GM18870 (cell line): ENCODE results near the gene LGR6.
"Not testable (repeated sequence)": the region's sequence is repeated elsewhere in the genome, so short reads cannot be mapped to it uniquely, and the experiment has no call there.

Experiments used
- ATAC-seq: cut with Tn5 transposase; IDR thresholded peaks from one replicate; pipeline ENCODE4 v1.9.1; 2021; ENCODE audit warnings: moderate library complexity; ENCODE audit not compliant: unreplicated experiment

Gene LGR6

DNA sequence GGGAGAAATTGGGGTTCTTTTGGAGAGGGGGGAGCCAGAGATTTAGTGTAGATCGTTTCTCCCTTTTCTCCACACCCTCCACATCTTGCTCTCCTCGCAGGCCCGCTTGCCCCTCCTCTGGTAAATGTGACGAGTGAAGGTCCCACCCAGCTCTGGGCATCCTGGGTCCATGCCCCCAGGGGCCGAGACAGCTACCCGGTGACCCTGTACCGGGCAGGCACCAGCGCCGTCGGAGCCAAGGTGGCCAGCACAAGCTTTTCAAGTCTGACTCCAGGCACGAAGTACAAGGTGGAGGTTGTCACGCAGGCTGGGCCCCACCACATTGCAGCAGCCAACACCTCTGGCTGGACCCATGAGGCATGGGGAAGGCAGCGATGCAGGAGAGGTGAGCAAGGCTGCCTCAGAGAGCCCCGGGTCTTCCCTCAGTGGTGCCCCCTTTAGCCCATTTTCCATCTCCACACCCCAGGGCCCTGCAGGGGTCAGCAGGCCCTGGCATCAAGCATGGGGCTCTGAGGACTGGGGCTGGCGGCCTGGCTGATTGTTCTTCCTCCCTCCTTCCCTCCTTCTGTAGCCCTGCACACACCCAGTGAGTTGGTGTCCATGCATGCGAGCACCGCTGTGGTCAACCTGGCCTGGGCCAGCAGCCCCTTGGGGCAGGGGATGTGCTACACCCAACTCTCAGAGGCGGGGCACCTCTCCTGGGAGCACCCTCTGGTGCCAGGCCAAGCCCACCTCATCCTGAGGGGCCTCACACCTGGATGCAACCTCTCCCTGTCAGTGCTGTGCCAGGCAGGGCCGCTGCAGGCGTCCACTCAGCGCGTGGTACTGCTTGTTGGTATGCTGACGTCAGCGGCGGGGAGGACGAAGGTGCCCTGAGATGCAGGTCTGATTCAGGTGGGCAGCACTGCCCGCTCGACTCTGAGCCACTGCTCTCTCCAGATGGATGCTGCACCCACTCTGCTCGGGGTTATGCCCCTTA, 16.4 kb upstream of the LGR6 start:
- no peak for ATAC-seq

DNA sequence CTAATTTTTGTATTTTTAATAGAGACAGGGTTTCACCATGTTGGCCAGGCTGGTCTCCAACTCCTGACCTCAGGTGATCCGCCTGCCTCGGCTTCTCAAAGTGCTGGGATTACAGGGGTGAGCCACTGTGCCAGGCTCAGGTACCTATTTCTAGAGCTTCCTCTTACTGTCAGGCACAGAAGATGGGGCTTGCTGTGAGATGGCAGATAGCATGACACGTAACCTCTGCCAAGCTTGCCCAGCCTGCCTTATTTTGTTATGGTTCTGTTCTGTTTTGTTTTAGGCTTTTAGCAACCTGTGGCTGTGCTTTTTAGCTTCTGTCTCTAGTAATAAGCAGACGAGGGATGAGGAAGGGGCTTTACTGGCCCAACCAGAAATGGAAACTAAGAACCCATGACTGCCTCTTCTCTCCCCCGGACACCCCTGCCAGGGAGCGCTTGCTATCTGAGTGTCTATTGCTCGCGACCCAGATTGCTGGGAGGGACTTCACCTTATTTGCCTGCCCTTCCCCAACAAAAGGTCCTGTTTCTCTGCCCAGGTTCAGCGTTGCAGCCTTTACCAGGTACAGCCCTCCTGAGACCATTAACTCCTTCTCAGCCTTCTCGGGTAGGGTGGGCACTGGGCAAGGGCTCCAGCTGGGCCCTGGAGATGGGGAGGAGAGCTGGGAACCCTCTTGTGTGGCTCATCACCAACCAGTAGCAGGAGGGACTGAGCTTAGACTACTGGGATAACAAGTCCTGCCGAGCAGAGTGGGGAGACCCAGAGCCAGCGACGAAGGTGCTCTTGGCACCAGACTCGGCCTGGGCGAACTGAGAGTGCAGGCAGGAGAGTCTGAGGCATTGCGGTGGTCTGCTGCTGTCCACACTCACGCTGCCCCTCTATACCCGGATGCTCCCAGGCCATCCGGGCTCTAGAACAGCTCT, 13.5 kb upstream of the LGR6 start:
- no peak for ATAC-seq

DNA sequence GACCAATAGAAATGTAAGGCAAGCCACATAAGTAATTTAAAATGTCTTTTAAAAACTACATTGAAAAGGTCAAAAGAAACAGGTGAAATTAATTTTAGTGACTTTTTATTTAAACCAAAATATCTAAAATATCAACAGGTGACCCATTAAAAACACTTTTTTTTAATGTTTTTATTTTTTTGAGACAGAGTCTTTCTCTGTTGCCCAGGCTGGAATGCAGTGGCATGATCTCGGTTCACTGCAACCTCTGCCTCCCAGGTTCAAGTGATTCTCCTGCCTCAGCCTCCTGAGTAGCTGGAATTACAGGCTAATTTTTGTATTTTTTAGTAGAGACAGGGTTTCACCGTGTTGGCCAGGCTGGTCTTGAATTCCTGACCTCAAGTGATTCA, 12.9 kb upstream of the LGR6 start:
- not testable (repeated sequence) for ATAC-seq

DNA sequence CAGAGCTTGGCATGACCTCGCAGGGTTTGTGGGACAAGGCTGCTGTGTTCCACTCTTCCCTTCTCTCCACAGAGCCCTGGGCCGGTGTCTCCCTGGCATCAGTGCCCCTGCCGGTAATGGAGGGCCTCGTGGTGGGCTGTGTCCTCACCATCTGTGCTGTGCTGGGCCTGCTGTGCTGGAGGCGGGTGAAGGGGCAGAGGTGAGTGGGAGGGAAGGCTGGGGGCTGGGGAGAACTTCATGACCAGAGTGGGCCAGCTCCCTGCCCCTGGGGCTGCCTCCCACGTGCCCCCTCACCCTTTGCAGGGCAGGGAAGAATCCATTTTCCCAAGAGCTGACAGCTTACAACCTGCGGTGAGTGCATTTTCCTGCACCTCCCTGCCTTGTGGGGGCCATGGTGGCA, 12.0 kb upstream of the LGR6 start:
- no peak for ATAC-seq

DNA sequence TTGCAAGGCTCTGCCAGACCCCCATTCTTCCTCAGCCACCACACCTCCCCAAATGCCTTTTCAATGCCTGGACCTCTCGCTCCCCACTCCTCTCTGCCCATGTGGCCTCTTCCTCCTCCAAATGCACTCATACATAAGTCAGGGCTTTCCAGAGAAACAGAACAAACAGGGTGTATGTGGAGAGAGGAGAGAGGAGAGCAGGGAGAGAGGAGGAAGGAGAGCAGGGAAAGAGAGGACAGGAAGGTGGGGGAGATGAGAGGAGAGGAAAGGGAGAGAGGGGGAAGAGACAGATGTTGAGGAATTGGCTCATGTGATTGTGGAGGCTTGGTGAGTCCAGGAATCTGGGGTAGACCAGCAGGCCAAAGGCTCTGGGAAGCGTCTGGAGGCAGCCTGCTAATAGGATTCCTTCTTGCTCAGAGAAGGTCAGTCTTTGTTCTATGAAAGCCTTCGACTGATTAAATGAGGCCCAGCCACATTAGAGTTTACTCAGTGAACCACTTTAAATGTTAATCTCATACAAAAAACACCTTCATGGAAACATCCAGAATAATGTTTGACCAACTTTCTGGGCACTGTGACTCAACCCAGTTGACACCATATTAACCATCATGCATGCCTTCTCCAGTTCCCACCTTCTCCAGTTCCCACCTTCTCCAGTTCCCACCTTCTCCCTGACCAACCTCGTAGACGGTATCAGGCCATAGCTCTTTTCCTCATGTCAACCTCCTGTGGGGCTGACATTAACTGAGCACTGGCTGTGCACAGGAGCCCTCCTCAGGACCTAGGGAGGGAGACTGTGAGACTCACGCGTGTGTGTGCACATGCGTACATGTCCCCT, 11.3 kb upstream of the LGR6 start:
- no peak for ATAC-seq

DNA sequence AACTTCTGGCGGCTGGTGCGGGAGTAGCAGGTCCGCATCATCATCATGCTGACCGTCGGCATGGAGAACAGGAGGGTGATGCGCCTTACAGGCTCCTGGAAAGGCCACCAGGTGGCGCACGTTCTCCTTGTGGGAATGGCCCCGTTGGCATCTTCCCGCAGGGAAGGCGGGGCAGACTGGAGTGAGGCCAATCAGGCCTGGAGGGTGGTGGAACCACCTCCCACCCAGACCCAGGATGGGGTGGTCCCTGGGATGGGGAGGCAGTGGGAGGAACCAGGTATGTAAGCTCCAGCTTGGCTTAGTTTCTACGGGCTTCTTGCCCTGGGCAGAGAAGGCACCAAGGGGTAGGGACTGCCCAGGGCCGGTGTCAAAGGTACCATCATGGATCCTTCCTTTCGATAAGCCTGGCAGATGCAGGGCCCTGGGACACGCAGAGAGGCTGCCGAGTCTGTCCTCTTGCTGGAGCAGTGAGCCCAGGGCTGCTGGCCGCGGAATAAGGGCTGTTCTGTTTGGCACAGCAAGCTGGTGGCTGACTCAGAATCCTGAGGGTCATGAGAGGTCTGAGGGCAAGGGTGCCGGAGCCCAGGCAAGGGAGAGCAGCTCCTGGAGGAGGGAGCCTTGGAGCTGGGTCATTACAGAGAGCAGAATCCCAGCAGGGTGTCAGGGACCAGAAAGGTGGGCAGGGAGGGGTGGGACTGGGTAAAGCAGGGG, 8.7 kb upstream of the LGR6 start:
- no peak for ATAC-seq

DNA sequence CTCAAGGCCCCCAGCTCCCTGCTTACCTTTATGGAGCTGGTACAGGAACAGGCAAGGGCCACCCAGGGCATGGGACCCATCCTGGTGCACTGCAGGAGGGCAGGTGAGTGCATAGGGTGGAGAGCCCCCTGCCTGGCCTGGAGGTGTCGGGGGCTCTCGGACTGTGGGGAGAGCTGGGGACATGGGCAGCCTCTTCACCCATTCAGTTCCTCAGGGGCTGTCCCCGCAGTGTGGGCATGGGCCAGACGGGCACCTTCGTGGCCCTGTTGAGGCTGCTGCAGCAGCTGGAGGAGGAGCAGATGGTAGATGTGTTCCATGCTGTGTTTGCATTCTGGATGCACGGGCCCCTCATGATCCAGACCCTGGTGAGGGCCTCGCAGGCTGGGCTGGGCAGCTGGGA, 7.3 kb upstream of the LGR6 start:
- no peak for ATAC-seq

DNA sequence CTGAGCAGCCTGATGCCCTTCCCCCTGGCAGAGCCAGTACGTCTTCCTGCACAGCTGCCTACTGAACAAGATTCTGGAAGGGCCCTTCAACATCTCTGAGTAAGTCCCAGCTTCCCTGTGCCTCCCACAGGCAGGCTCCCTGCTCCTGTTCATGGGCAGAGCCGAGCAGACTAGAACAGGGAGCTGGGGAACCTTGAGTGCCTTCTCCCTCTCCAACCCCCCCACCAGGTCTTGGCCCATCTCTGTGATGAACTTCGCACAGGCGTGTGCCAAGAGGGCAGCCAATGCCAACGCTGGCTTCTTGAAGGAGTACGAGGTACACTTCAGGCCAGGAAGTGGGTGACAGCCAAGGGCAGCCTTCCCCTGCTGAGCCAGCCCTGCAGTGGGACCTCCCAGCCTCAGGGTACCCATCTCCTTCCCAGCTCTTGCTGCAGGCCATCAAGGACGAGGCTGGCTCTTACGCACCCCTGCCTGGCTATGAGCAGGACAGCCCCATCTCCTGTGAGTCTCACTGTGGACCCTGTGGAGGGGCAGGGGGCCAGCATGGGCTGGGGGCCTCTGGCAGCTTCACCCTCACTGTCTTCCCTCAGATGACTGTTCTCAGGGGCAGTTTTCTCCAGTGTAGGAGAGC, 6.4 kb upstream of the LGR6 start:
- ATAC-seq: no peak

DNA sequence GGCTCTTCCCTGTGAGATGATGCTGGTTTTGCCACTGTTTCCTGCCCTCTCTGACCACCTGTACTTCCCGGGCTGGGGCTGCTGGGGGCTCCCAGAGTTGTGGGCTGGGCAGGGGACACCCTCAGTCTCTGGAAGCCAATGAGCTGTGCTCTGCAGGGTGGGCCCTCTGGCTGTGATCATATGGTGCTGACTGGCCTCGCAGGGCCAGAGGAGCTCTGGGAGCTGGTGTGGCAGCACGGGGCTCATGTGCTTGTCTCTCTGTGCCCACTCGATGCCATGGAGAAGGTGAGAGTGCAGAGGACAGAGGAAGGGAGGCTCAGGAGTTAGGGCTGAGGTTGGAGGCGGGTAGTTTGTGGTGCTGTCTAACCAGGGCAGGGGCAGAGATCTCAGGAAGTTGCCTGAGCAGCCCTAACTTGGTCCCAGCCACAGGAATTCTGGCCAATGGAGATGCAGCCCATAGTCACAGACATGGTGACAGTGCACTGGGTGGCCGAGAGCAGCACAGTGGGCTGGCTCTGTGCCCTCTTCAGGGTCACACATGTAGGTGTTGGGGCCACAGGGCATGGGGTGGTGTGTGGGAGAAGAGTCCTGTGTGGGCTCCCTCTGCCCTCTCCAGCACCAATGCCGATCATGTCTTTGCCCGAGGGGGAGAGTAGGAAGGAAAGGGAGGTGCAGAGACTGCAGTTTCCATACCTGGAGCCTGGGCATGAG, 5.7 kb upstream of the LGR6 start:
- ATAC-seq: no peak

DNA sequence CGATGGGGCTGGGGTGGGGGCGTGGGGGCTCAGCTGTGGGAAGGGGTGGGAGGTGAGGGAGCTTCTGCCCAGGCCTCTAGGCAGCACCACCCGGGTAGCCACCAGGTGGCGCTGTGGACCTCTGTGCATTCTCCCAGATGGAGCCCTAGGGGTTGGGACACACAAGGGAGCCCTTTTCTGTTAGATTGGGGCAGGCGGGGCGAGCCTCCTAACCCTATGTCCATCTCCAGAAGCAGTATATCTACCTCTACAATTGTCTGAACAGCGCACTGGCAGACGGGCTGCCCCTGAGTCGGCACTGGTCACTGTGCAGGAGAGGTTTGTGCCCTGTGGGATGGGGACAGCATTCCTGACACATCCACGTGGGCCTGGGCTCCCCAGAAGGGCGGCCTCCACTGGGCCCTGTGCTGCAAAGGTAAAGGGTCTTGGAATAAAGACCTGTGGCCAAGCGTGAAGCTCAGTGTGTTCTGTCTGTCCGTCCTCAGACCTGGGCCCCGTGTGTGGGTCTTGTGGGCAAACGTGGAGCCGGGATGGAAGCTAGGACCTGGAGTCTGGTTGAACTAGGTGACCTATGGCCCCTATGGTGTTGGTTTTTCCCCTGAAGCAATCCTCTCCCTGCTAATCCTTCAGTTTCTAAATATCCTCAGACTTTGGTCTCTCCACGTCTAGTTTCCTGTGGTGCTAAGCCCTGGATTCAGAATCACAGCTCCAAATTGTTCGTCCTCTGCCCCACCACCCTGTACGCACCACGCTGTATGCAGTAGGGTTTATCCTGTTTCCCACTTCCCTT, 4.4 kb upstream of the LGR6 start:
- no peak for ATAC-seq

DNA sequence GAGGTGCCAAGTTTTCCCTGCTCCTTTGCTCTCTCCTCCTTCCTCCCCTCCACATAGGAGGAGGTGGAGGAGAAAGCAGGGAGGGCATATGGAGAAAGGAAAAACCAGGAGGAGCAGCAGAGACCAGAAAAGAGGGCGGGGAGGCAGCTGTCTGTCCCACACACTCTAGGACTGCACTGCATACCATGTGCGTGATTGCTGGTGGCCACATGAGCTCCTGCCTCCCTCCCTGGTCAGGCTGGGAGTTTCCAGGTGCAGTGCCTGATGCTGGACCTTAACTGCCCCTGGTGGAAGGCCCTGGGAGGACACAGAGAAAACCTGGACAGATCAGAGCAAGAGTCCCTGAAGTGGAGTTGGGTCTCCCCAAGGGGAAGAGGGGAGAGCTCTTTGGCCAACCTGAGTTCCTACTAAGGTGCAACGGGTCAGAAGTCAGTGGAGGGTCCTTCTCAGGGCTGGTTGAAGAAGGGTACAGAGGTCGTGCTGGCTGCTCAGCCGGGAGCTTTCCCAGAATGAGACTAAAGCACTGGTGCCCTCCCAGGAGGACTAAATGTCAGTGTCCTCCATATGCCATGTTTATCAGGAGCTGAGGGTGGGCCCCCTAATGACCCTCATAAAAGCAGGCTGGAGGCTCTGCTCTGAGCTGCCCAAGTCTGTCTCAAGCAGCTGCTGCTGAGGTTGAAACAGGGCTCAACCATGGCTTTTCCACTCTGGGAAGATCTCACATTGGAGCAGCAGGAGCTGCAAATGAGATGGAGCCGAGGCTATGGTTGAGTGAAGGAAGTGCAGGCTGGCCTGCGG, 3.5 kb upstream of the LGR6 start:
- no peak for ATAC-seq

DNA sequence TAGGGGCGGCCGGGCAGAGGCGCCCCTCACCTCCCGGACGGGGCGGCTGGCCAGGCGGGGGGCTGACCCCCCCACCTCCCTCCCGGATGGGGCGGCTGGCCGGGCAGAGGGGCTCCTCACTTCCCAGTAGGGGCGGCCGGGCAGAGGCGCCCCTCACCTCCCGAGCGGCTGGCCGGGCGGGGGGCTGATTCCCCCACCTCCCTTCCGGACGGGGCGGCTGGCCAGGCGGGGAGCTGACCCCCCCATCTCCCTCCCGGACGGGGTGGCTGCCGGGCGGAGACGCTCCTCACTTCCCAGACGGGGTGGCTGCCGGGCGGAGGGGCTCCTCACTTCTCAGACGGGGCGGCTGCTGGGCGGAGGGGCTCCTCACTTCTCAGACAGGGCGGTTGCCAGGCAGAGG, 2.2 kb upstream of the LGR6 start:
- not testable (repeated sequence) for ATAC-seq

DNA sequence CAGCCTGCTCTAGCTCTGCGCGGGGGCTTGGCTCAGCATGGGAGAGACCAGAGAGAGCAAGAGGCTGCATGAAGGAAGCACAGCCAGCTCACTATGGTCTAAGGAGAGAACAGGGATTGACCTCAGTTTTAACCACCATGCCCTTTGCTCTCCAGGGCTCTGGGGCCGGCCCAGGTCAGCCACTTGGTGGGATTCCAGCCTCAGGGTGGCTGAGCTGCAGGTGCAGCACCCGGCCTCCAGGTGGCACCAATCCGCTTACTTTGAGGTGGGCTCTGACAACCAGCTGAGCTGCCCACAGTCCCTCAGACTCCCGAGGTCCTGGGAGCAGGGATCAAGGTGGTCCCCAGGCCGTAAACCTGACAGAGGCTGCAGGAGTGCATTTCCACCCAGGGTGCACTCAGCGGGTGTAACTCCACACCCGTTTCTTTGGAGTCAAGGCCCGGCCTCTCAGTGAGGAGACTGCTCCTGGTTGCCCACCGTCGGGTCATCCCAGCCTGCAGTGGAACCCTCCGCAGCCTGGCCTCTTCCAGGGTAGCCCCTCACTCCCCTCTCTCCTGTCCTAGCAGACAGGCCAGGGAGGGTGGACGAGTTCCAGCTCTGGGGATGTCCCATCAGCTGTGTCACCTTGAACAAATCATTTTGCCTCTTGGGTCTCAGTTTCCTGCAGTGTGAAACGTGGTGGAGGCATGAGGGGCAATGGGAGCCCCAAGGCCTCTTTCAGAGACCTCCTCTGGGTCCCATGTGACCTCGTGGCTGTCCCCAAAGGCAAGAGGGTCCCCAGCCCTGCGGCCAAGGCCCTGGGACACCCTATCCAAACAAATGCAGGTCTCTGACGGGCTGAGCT, 607 bp upstream of the LGR6 start:
- no peak for ATAC-seq

DNA sequence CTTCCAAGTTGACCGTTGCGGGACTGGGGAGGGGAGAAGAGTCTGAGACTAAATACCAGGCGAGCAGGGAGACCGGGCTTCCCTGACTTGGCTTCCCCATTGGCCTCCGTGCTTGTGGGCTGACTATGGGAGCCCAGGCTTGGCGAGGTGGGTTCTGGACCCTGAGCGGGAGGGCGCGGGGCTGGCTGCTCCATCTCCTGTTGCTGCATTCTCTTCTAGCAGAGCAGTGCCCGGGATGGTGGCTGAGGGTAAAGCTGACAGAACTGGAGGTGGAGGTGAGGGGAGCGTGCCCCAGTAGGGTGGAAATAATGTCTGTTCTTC, 689 bp downstream of the LGR6 start:
- ATAC-seq: no peak

DNA sequence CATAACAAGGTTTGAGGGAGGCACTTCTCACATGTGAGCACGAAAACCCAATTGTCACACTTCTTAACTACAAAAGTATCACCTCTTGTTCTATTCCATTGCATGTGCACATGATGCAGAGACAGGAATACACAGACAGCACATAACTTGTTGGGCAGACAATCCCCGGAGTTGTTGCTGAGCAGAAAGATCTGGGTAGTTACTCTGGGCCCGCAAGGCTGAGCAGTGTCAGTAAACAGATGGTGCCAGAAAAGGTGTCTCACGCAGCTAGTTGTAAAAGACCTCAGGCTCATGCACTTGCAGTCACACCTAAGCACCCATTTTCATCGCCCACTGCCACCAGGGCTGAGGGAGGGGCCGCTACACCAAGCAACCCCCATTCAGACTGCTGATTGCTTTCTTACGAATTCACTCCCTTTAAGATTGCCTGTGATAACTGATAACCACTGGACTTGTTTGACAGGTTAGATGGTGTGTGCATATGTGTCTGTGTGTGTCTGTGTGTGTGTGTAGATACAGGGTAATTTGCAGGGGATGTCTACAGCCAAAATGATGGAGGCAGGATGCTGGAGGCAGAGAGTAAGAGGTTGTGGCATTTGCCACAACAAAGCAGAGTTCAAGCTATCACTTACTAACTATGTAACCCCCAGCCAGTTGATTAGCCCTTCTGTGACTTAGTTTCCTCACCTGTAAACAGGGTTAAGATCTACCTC, 4.2 kb downstream of the LGR6 start:
- ATAC-seq: no peak

DNA sequence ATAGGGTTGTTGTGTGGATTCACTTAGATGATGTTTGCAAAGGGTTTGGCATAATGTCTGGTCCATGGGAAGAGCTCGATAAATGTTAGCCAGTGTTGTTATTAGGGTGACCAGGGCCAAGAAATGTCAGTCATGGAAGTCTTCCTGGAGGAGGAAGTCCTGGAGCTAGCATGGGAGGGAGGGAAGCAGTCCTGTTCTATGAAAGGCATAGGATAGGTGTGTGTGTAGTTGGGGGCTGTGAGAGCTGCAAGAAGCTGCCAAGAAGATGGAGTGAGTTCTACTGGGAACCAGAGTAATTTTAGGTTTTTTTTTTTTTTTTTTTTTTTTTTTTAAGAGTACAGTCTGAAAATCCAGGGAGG, 4.7 kb downstream of the LGR6 start:
- no peak for ATAC-seq
